HepG2 (cell line): ENCODE measurements around the gene NTN5. TPM values are rescaled to one million over a fixed set of nuclear protein-coding genes. Genes with fewer than 3 reads are reported as not detected.

Experiments
- ATAC-seq: fragments of 200-7000 bp; cut with Tn5 transposase; 3 replicates; pipeline ENCODE4 v1.9.1; 2020; ENCODE audit warnings: mild to moderate bottlenecking, moderate library complexity
- BruUV-seq: library from RNA; stranded (reverse); fragments of 400-500 nt; replicated peaks from 2 replicates; lab custom pipeline; 2021; lab: Mats Ljungman, UMichigan
- CTCF ChIA-PET: fragments of 300-600 bp; formaldehyde crosslinking; extraction: SDS; loops from one replicate; lab custom pipeline; 2021; ENCODE audit warnings: low total read pairs, inconsistent platforms, low intra/inter-chr PET ratio; lab: Yijun Ruan, JAX
- POLR2A ChIA-PET: fragments of 350-600 bp; sonication (Branson Sonifier 250); formaldehyde crosslinking; loops from one replicate; lab custom pipeline; 2020; ENCODE audit warnings: antibody characterized with exemption, inconsistent platforms; lab: Yijun Ruan, JAX
- DNase-seq: peaks from one replicate; pipeline ENCODE4 v3.0.0-alpha.2; 2015; ENCODE audit warnings: low spot score
- FAIRE-seq: peaks from 3 replicates; lab custom pipeline; 2011; peaks lifted over from hg19 to GRCh38; lab: Jason Lieb, UNC
- H2AFZ ChIP-seq: one replicate; pipeline ENCODE4 v1.6.1; 2011; ENCODE audit warnings: low read length, inconsistent platforms
- H3K27ac ChIP-seq: fragments of 300-600 bp; 3 replicates; pipeline ENCODE4 v1.8.0; 2011; ENCODE audit warnings: mixed run types, mild to moderate bottlenecking, mixed read lengths, low read length, inconsistent platforms; ENCODE audit not compliant: insufficient read depth; ENCODE audit errors: extremely low read length
- H3K27me3 ChIP-seq, 2 experiments: fragments of 200-600 bp in 1 of 2; 2 replicates in 1 of 2; 3 replicates in 1 of 2; pipeline versions ENCODE4 v1.6.0 to v1.8.0; 2011; ENCODE audit warnings: low read length in 2 of 2, mild to moderate bottlenecking in 2 of 2, moderate library complexity in 2 of 2, inconsistent platforms in 1 of 2; ENCODE audit not compliant: insufficient read depth in 2 of 2, control insufficient read depth in 1 of 2
- H3K36me3 ChIP-seq, 2 experiments: fragments of 200-600 bp in 1 of 2; replicated peaks in 1 of 2; 2 replicates in 1 of 2; 3 replicates in 1 of 2; pipeline versions ENCODE4 v1.5.1 to v1.8.0; 2011; ENCODE audit warnings: low read length in 2 of 2, inconsistent platforms in 1 of 2; ENCODE audit not compliant: insufficient read depth in 2 of 2, control insufficient read depth in 1 of 2
- H3K4me1 ChIP-seq: 2 replicates; pipeline ENCODE4 v1.5.1; 2012; ENCODE audit warnings: low read length, inconsistent platforms; ENCODE audit not compliant: insufficient read depth
- H3K4me2 ChIP-seq: 2 replicates; pipeline ENCODE4 v1.6.0; 2011; ENCODE audit warnings: low read depth, low read length, inconsistent platforms
- H3K4me3 ChIP-seq, 3 experiments: fragments of 200-600 bp in 1 of 3; sonication (generic), shearing (Covaris generic) in 1 of 3; replicated peaks in 1 of 3; 2 replicates each; pipeline ENCODE4 v1.5.1; 2011 to 2016; ENCODE audit warnings: low read length in 3 of 3, inconsistent platforms in 2 of 3, low read depth in 2 of 3, mild to moderate bottlenecking in 2 of 3, control low read depth in 1 of 3, mixed read lengths in 1 of 3; ENCODE audit not compliant: insufficient read depth in 1 of 3
- H3K79me2 ChIP-seq: one replicate; pipeline ENCODE4 v1.6.1; 2011; ENCODE audit warnings: low read length, inconsistent platforms; ENCODE audit not compliant: insufficient read depth
- H3K9ac ChIP-seq: 2 replicates; pipeline ENCODE4 v1.6.0; 2011; ENCODE audit warnings: mild to moderate bottlenecking, low read depth, low read length, inconsistent platforms; ENCODE audit not compliant: insufficient read depth
- H3K9me3 ChIP-seq: 2 replicates; pipeline ENCODE4 v1.5.1; 2012; ENCODE audit warnings: mild to moderate bottlenecking, low read length
- H4K20me1 ChIP-seq: 2 replicates; pipeline ENCODE4 v1.6.0; 2011; ENCODE audit warnings: inconsistent platforms, mild to moderate bottlenecking, low read length, moderate library complexity; ENCODE audit not compliant: insufficient read depth
- AGO1 ChIP-seq: fragments of 200-400 bp; formaldehyde crosslinking; IDR thresholded peaks from 2 replicates; pipeline ENCODE4 v1.6.1; 2017; ENCODE audit warnings: mild to moderate bottlenecking, low read depth, low read length, moderate library complexity; ENCODE audit not compliant: poor library complexity, severe bottlenecking
- AGO2 ChIP-seq: fragments of 200-400 bp; formaldehyde crosslinking; optimal IDR thresholded peaks from 2 replicates; pipeline ENCODE3; 2017; ENCODE audit warnings: mild to moderate bottlenecking, low read depth, low read length, moderate library complexity
- FOSL2 ChIP-seq: sonication (generic); formaldehyde crosslinking; IDR thresholded peaks from 2 replicates; pipeline ENCODE4 v1.4.0; 2020; ENCODE audit warnings: missing genetic modification reagents
- HNRNPL ChIP-seq: fragments of 200-400 bp; formaldehyde crosslinking; IDR thresholded peaks from 2 replicates; pipeline ENCODE4 v1.6.1; 2017; ENCODE audit warnings: mild to moderate bottlenecking, low read depth, low read length
- POLR2AphosphoS2 ChIP-seq: IDR thresholded peaks from 2 replicates; pipeline ENCODE4 v1.6.1; 2011; ENCODE audit warnings: low read depth, low read length, improper control_type of control experiment
- RBFOX2 ChIP-seq: fragments of 200-400 bp; formaldehyde crosslinking; IDR thresholded peaks from 2 replicates; pipeline ENCODE4 v1.6.1; 2017; ENCODE audit warnings: low read depth, mild to moderate bottlenecking, low read length
- ZNF788 ChIP-seq: sonication (generic); formaldehyde crosslinking; IDR thresholded peaks from 2 replicates; pipeline ENCODE4 v1.5.0; 2020; ENCODE audit warnings: mild to moderate bottlenecking, missing genetic modification reagents, borderline replicate concordance
- WGBS: methylation state at CpG from one replicate; pipeline ENCODE4 v1.1.6; 2017; ENCODE audit warnings: low lambda C conversion rate; 5-methylcytosine and 5-hydroxymethylcytosine counted together
- in situ Hi-C: cut with HindIII; loops from 2 replicates; pipeline ENCODE4 v1.10.0; 2017; ENCODE audit warnings: low pct_unique_long_range_greater_than_20kb; ENCODE audit not compliant: extremely low pct_ligation_motif_present
- intact Hi-C: fragments of 100-400 bp; cut with micrococcal nuclease; formaldehyde crosslinking; loops from one replicate; pipeline ENCODE4 v1.10.0; 2022; ENCODE audit not compliant: unreplicated experiment
- polyA plus RNA-seq, 8 experiments: library from polyadenylated mRNA; depleted of rRNA in 3 of 8; stranded (reverse) in 7 of 8; unstranded in 1 of 8; fragments of >200 nt; fragmentation: Illumina TruSeq in 4 of 8; extraction: Trizol in 4 of 8; gene quantifications; 2 replicates each; pipeline versions ENCODE4 v1.2.1 to v1.2.3, GENCODE V29; 2011 to 2016; ENCODE audit warnings: low read depth in 4 of 8, missing spikeins in 1 of 8, mixed read lengths in 1 of 8; ENCODE audit not compliant: insufficient read depth in 1 of 8
- total RNA-seq, 5 experiments: library from RNA; depleted of rRNA; stranded (reverse); fragments of >200 nt; fragmentation: Illumina TruSeq; extraction: Trizol; gene quantifications; 2 replicates each; pipeline ENCODE4 v1.2.3, GENCODE V29; 2016; ENCODE audit warnings: low read depth in 1 of 5
- TF ChIP-seq, protein P1 (sequence below): sonication (generic); formaldehyde crosslinking; IDR thresholded peaks from 2 replicates; pipeline ENCODE4 v1.4.0; 2020; ENCODE audit warnings: missing genetic modification reagents
- TF ChIP-seq, protein P2 (sequence below): IDR thresholded peaks from 2 replicates; pipeline ENCODE4 v1.6.1; 2016; ENCODE audit warnings: control low read depth

The NTN5 gene
- total and polyA plus RNA-seq, 2 of the 13 experiments (the other 11 are each of a cell fraction or from before 2014, with no cell fraction given): 0.05 TPM; not detected in 1

DNA sequence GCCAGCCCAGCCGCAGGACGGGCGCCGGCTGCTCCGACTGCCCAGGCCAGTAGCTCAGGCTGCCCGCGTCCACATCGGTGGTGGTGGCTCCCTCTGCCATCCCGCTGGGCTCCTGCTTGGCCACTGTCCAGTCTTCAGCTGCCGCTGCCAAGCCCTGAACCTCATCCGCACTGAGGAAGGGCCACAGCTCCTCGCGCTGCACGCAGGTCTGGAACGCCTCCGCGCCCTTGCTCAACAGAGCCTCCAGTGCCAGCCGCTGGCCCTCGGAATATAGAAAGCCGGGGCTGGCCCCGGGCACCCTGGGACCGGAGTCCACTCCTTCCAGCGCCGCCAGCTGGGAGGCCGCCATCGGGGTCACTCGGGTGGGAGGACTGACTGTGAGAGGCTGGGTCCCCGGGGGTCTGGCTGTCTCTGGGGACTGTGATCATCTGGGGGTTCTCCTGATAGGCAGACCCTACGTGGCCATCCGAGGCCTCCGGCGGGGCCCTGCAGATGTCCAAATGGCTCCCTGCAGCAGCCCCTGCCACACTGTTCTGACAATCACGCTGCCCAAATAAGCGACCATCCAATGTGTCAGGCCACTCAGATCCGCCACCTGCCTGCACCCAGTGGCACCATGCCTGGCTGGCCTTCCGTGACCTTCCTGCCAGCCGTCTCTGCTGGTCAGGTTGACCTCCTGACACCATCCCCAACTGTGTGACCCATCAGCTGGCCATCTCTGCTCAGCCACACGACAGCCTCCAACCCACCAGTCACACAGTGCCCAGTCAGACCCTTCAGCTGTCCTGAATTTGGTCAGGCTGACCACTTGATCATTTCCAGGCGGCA lies 59.6 kb downstream of the NTN5 start:
- H3K9me3 ChIP-seq: no peaks in the 10 kb centered on the region
- TF ChIP-seq AGO2 (peak; percentile 90), AGO1 (peak; percentile 25), ZNF788 (CRISPR knock-in tag) (no peak), RBFOX2 (peak; percentile 51; the same call in 1 of the 2 replicates), FOSL2 (CRISPR knock-in tag) (no peak), POLR2AphosphoS2 (0 out of 2 replicates have a peak, but pooled peaks have one; percentile 16), HNRNPL (0 out of 2 replicates have a peak, but pooled peaks have one; percentile 20)
- TF ChIP-seq, protein P1, sequence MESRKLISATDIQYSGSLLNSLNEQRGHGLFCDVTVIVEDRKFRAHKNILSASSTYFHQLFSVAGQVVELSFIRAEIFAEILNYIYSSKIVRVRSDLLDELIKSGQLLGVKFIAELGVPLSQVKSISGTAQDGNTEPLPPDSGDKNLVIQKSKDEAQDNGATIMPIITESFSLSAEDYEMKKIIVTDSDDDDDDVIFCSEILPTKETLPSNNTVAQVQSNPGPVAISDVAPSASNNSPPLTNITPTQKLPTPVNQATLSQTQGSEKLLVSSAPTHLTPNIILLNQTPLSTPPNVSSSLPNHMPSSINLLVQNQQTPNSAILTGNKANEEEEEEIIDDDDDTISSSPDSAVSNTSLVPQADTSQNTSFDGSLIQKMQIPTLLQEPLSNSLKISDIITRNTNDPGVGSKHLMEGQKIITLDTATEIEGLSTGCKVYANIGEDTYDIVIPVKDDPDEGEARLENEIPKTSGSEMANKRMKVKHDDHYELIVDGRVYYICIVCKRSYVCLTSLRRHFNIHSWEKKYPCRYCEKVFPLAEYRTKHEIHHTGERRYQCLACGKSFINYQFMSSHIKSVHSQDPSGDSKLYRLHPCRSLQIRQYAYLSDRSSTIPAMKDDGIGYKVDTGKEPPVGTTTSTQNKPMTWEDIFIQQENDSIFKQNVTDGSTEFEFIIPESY: peak; percentile 66; the same call in 1 of the 2 replicates
- TF ChIP-seq, protein P2, sequence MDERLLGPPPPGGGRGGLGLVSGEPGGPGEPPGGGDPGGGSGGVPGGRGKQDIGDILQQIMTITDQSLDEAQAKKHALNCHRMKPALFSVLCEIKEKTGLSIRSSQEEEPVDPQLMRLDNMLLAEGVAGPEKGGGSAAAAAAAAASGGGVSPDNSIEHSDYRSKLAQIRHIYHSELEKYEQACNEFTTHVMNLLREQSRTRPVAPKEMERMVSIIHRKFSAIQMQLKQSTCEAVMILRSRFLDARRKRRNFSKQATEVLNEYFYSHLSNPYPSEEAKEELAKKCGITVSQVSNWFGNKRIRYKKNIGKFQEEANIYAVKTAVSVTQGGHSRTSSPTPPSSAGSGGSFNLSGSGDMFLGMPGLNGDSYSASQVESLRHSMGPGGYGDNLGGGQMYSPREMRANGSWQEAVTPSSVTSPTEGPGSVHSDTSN (CRISPR knock-in tag): no peak
- TF ChIP-seq, all 625 proteins: peak for 6
- ChIA-PET POLR2A (interaction anchor here (1.0 kb wide), 1 partner anchor 24 kb away, joined by 3 read pairs; no protein-coding TSS in a partner anchor), CTCF (no interaction called here)
- no TSS peak for BruUV-seq
- DNase-seq (no peak), FAIRE-seq (no peak), ATAC-seq (peak; percentile 33)
- Histone ChIP-seq H3K4me2 (no peak overlapping the region), H3K79me2 (peaks cover 21% of the 10 kb centered on the region), H3K4me3 (no peak overlapping the region), H3K9ac (no peak overlapping the region), H3K27me3 (no peaks in the 10 kb centered on the region), H3K27ac (no peak overlapping the region), H4K20me1 (peaks cover 35% of the 10 kb centered on the region), H3K36me3 (peaks cover 15 to 28% of the 10 kb centered on the region in 2 experiments), H3K4me1 (peaks cover 45% of the 10 kb centered on the region), H2AFZ (no peak overlapping the region)
- WGBS: 69% methylated on average over 5 of the region's 39 CpGs
- intact Hi-C loops: no loop called here
- in situ Hi-C loops: no loop called here
